Fibroblast of lung (primary cell): ENCODE results near the gene CCHCR1. TPM values are rescaled to one million over a fixed set of nuclear protein-coding genes. Genes with fewer than 3 reads are reported as not detected.
A peak's percentile ranks its signal among the peaks of the same experiment; 100 is the strongest.

Experiments used
- DNase-seq, 2 donors: peaks; one replicate each; pipeline versions ENCODE4 v3.0.0 to v3.0.0-alpha.2; 2010; ENCODE audit warnings: low read depth in 2 of 2
- H2AFZ ChIP-seq: 2 replicates; pipeline ENCODE4 v1.5.1; 2012; ENCODE audit warnings: low read length, control low read depth, inconsistent platforms
- H3K27ac ChIP-seq: 2 replicates; pipeline ENCODE4 v1.5.1; 2011; ENCODE audit warnings: low read length, control low read depth; ENCODE audit not compliant: insufficient read depth
- H3K27me3 ChIP-seq: 2 replicates; pipeline ENCODE4 v1.5.1; 2011; ENCODE audit warnings: mild to moderate bottlenecking, low read length; ENCODE audit not compliant: control insufficient read depth, insufficient read depth
- H3K36me3 ChIP-seq: 2 replicates; pipeline ENCODE4 v1.5.1; 2011; ENCODE audit warnings: low read length; ENCODE audit not compliant: control insufficient read depth, insufficient read depth
- H3K4me1 ChIP-seq: 2 replicates; pipeline ENCODE4 v1.5.1; 2011; ENCODE audit warnings: low read length; ENCODE audit not compliant: control insufficient read depth, insufficient read depth; ENCODE audit errors: extremely low read depth
- H3K4me2 ChIP-seq: 2 replicates; pipeline ENCODE4 v1.5.1; 2011; ENCODE audit warnings: low read length, control low read depth; ENCODE audit not compliant: insufficient read depth; ENCODE audit errors: extremely low read depth
- H3K4me3 ChIP-seq, 4 experiments: fragments of 200-600 bp in 1 of 4; sonication (generic) in 1 of 4; replicated peaks in 1 of 4; 2 replicates each; pipeline ENCODE4 v1.5.1; 2011 to 2016; ENCODE audit warnings: low read length in 4 of 4, low read depth in 3 of 4, mild to moderate bottlenecking in 3 of 4, control low read depth in 2 of 4, inconsistent platforms in 1 of 4, mixed read lengths in 1 of 4; ENCODE audit not compliant: insufficient read depth in 1 of 4; ENCODE audit errors: control extremely low read depth in 1 of 4
- H3K79me2 ChIP-seq: 2 replicates; pipeline ENCODE4 v1.5.1; 2012; ENCODE audit warnings: mild to moderate bottlenecking, low read length, inconsistent platforms; ENCODE audit not compliant: control insufficient read depth, insufficient read depth
- H3K9ac ChIP-seq: 2 replicates; pipeline ENCODE4 v1.5.1; 2011; ENCODE audit warnings: mild to moderate bottlenecking, low read length, control low read depth; ENCODE audit not compliant: insufficient read depth
- H3K9me3 ChIP-seq: 2 replicates; pipeline ENCODE4 v1.5.1; 2012; ENCODE audit warnings: low read depth, low read length; ENCODE audit not compliant: control insufficient read depth, insufficient read depth
- H4K20me1 ChIP-seq: 2 replicates; pipeline ENCODE4 v1.5.1; 2011; ENCODE audit warnings: low read length; ENCODE audit not compliant: control insufficient read depth, insufficient read depth; ENCODE audit errors: extremely low read depth
- EZH2 ChIP-seq: IDR thresholded peaks from 2 replicates; pipeline ENCODE4 v1.5.1; 2012; ENCODE audit warnings: low read length, control low read depth, mild to moderate bottlenecking; ENCODE audit errors: missing control alignments
- polyA plus RNA-seq, 2 donors: library from polyadenylated mRNA; depleted of rRNA in 1 of 2; stranded (reverse) in 1 of 2; unstranded in 1 of 2; fragments of >200 nt; gene quantifications; 2 replicates each; pipeline ENCODE4 v1.2.1, GENCODE V29; 2011 to 2012; ENCODE audit warnings: missing spikeins in 1 of 2
- total RNA-seq: library from RNA; depleted of rRNA; stranded (reverse); fragments of >200 nt; gene quantifications from 2 replicates; pipeline ENCODE4 v1.2.1, GENCODE V29; 2014
- TF ChIP-seq, protein P1 (sequence below), 2 donors: IDR thresholded peaks in 1 of 2; conservative IDR thresholded peaks in 1 of 2; 1 replicate in 1 of 2; 2 replicates in 1 of 2; pipeline ENCODE4 v1.5.1; 2011 to 2012; ENCODE audit warnings: low read length in 2 of 2, control low read depth in 1 of 2, inconsistent platforms in 1 of 2, low read depth in 1 of 2, mild to moderate bottlenecking in 1 of 2

The CCHCR1 gene
- total and polyA plus RNA-seq, 2 donors (not counting 1 experiment from before 2014, with no cell fraction given): 7.4 to 19.3 TPM

DNA sequence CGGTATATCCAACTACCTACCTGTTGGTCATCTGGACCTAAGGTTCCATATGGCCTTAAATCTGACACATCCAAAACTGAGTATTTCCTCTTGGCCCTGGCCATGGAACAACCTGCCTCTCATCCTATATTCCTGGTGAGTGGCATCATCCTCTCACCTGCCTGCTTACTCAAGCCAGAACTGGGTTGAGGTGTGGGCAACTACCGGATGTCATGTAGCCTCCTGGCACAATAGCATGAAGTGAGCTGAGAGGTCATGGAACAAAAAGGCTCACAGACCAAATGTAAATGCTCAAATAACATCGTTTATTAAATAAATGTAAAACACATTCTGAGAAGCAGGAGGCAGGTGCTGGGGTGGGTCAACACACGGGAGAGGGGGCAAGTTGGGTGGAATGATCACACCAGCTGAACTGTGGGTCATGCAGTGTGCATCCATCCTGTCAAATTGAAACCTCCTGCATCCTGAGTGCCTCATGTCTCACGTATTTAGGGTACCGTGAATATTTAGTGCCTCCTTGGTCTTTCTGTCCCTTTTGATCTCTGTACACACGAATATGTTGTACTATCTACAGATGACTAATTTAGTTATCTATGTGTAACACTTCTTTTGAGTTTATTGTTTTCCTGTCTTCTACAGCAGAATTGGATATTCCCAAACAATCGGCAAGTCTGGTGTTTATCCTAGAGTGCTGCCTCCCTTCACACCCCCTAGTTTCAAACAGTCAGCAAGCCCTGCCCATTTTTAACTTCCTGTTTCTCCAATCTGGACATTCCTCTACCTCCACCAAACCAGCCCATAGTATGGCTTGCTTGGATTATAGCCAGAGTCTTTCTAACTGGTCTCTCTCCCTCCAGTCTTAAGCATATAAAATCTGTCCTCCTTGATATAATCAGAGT lies 20.8 kb upstream of the CCHCR1 start:
- Histone ChIP-seq H3K27ac (no peak overlapping the region), H3K79me2 (no peaks in the 10 kb centered on the region), H2AFZ (peak overlapping the region; percentile 24), H3K4me1 (peaks cover 11% of the 10 kb centered on the region), H4K20me1 (no peaks in the 10 kb centered on the region), H3K9ac (no peak overlapping the region), H3K27me3 (no peaks in the 10 kb centered on the region), H3K36me3 (no peaks in the 10 kb centered on the region), H3K9me3 (no peaks in the 10 kb centered on the region), H3K4me2 (no peak overlapping the region), H3K4me3 (no peak overlapping the region)
- TF ChIP-seq, protein P1, sequence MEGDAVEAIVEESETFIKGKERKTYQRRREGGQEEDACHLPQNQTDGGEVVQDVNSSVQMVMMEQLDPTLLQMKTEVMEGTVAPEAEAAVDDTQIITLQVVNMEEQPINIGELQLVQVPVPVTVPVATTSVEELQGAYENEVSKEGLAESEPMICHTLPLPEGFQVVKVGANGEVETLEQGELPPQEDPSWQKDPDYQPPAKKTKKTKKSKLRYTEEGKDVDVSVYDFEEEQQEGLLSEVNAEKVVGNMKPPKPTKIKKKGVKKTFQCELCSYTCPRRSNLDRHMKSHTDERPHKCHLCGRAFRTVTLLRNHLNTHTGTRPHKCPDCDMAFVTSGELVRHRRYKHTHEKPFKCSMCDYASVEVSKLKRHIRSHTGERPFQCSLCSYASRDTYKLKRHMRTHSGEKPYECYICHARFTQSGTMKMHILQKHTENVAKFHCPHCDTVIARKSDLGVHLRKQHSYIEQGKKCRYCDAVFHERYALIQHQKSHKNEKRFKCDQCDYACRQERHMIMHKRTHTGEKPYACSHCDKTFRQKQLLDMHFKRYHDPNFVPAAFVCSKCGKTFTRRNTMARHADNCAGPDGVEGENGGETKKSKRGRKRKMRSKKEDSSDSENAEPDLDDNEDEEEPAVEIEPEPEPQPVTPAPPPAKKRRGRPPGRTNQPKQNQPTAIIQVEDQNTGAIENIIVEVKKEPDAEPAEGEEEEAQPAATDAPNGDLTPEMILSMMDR (conservative IDR thresholded peaks at IDR 0.05 in 1 of 2, IDR thresholded peaks at IDR 0.05 in 1 of 2; ENCODE audit: low read depth in 1 of 2, low read length in 2 of 2): no peak
- no peak for TF ChIP-seq EZH2
- DNase-seq: no peak

- Histone ChIP-seq H3K9me3 (no peaks in the 10 kb centered on the region), H3K9ac (no peak overlapping the region), H3K4me2 (no peak overlapping the region), H4K20me1 (no peaks in the 10 kb centered on the region), H3K27ac (peak overlapping the region; percentile 2), H3K4me3 (no peak overlapping the region), H2AFZ (peak overlapping the region; percentile 57), H3K4me1 (peaks cover 11% of the 10 kb centered on the region), H3K36me3 (no peaks in the 10 kb centered on the region), H3K79me2 (no peaks in the 10 kb centered on the region), H3K27me3 (no peaks in the 10 kb centered on the region)
- TF ChIP-seq EZH2: no peak
- TF ChIP-seq, protein P1 (conservative IDR thresholded peaks at IDR 0.05 in 1 of 2, IDR thresholded peaks at IDR 0.05 in 1 of 2; ENCODE audit: low read depth in 1 of 2, low read length in 2 of 2): no peak
- peak; percentile 60 to 77 for DNase-seq
Measured at GRCh38 chr6:31175971-31176370, 18.4 kb upstream of the CCHCR1 start.

DNA sequence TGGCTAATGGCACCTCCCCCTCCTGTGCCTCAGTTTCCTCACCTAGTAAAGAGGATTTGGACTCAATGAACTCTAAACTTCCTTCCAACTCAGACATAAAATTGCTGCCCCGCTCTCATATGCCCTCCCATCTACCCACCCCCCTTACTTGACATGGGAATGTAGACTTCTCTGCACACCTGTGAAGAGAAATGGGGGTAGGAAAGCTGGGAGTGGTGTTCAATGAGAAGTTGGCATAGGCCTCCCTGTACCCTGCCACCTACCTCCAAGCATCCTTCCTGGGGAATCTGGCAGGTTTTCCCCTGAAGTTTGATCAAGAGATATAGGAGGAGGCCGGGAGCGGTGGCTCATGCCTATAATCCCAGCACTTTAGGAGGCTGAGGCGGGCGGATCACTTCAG lies 16.8 kb upstream of the CCHCR1 start:
- H3K36me3 ChIP-seq: no peaks in the 10 kb centered on the region
- H3K4me3 ChIP-seq: no peak overlapping the region
- H3K27me3 ChIP-seq: no peaks in the 10 kb centered on the region
- no peaks in the 10 kb centered on the region for H3K79me2 ChIP-seq
- no peak overlapping the region for H3K9ac ChIP-seq
- H3K27ac ChIP-seq: no peak overlapping the region
- H3K4me2 ChIP-seq: no peak overlapping the region
- no peaks in the 10 kb centered on the region for H4K20me1 ChIP-seq
- no peak overlapping the region for H2AFZ ChIP-seq
- DNase-seq: no peak
- peaks cover 11% of the 10 kb centered on the region for H3K4me1 ChIP-seq
- H3K9me3 ChIP-seq: no peaks in the 10 kb centered on the region
- TF ChIP-seq, protein P1 (conservative IDR thresholded peaks at IDR 0.05 in 1 of 2, IDR thresholded peaks at IDR 0.05 in 1 of 2; ENCODE audit: low read depth in 1 of 2, low read length in 2 of 2): no peak
- TF ChIP-seq EZH2: no peak
